Fibroblast of the conjunctiva (primary cell): ENCODE results near the gene NDUFA8.

Experiments
- DNase-seq: peaks from one replicate; pipeline ENCODE4 v3.0.0-alpha.2; 2010; ENCODE audit warnings: low read depth

Gene NDUFA8

DNA sequence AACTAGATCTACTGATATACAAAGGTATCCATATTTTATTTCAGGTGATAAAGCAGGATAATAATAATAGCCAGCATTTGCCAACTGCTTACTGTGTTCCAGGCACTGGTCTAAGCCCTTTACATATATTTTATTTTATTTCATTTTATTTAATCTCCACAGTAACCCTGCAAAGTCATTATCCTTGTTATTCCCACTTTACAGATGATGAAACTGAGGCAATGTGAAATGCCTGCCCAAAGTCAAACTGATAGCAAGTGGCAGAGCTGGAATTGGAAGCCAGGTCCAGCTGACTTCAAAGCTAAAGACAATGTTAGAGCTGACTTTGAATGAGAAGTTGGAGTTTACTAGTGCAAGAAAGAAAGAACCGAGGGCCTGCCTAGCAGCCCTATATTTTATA lies 25.0 kb upstream of the NDUFA8 start:
- no peak for DNase-seq

DNA sequence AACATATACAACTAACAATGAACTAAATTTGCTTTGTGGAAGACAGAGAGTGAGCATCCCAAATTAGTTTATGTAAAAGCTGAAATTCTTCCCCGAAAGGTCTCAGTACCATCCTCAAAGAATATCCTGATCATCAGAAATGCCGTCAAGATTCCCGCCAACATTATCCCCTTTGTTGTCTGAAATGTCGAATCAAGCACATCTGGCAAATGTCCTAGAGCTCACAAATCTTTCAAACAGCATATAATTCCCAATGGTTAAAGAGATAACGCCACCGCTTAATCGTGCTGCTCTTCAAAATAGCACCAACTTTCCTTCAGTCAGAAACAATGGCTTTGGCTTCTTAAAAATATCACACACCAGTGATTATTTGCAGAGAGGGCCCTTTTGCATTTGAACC lies 23.9 kb upstream of the NDUFA8 start:
- DNase-seq = no peak

DNA sequence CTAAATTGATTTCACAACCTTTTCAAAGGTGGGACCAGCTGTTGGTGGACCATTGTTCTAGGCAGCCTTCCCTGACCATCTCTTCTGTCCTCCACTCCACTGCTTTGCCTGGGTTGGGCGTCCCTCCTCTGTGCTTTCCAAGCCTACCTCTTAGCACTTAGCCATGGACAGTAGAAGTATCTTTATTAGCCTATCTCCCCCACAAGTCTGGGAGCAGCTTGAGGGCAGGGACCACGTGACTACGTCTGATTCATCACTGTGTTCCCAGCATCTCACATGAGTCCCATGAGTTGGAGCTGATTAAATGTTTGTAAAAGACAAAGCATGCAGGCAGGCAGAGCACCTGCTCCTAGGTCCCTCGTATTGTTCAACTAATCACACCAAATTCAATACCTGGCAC lies 21.1 kb upstream of the NDUFA8 start:
- peak; percentile 14 for DNase-seq

DNA sequence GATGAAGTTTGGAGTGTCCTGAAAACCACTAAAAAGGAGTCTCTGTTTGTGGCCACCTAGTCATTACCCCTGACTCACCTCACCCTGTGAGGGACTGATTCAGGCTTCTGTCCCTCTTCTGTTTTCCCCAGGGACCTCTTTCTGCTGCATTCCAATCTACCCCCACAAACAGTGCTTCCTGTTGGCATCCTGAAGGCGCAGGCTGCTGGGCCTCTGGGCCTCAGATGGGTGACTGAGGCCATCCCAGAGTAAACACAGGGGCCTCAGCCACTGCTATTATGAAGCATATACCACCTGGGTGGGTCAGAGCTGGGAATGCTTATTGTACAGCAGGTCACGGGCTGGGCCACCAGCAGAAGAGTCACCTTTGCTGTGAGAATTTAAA lies 20.1 kb upstream of the NDUFA8 start:
- DNase-seq = no peak

DNA sequence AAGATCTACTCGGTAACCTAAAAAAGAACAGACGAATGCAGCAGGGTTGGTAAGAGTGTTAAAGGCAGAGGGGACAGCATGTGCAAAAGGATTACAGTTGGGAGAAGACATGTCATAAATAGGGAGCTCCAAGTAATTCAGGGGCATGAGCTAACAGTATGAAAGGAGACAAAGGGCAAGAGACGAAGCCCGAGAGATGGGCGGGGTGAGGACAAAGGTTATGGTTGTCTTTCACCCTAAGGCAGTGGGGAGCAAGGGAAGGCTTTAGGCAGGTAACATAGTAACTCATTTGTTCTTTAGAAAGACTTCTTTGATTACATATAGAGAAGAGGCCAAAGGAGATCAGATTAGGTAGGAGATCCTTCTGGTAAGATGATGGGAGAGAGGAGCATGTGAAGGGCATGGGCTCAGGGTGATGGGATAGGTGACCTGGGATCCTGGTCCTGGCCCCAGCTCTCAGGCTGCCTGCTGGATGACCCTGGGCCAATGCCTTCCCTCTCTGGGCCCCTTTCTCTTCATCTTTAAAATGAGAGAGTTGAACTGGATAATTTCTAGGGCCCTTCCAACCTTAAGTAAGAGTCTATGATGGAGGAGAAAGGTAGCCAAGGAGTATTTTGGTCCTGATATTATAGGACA lies 19.6 kb upstream of the NDUFA8 start:
- DNase-seq = no peak

DNA sequence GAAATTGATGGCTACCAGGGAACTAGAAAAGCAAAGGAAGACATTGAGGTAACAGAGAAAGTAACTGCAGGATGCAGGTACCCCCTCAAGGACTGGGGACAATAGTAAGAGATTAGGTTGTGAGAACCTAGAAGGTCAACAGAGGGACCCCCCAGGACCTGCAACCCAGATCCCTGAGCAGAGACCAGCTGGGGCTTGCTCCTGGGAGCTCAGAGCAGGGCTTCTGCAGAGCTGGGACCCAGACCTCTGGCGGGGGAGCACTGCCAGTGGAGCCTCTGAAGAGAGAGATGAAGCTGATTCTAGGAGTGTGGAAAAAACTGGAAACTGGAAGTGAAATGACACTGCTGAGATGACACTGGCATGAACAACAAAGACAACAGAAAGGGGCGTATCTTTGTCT lies 17.3 kb upstream of the NDUFA8 start:
- DNase-seq = no peak

DNA sequence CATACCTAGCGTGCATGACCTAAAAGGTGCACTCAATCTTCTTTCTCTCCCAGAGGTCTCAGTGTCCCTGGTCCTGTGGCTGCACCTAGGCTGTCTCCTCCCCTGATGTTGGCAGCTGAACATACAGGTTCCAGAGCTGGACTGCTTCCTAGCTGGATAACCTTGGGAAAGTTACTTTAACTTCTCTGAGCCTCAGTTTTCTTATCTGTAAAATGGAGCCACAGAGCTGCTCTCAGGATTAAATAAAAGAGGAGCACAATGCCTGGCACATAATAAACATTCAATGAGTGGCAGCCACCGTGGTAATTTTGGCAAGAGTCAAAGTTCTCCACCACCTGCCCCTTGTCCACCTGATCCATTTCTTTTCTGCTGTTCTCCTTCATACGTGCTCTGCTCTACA lies 14.1 kb upstream of the NDUFA8 start:
- DNase-seq = no peak

DNA sequence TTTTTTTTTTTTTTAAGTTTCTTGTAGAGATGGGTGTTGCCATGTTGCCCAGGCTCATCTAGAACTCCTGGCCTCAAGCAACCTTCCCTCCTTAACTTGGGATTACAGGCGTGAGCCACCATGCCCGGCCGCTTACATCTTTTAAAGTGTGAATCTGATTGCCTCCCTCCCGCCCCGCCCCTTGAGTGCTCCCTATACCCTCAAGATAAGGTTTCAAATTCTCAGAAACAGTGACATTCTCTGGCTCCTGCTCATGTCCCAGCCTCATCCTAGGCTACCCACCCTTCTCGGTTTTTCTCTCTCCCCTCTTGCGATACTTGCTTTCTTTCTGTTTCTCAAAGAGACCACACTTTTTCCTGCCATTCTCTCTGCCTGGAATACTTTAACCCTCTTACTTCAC lies 12.6 kb upstream of the NDUFA8 start:
- no peak for DNase-seq

DNA sequence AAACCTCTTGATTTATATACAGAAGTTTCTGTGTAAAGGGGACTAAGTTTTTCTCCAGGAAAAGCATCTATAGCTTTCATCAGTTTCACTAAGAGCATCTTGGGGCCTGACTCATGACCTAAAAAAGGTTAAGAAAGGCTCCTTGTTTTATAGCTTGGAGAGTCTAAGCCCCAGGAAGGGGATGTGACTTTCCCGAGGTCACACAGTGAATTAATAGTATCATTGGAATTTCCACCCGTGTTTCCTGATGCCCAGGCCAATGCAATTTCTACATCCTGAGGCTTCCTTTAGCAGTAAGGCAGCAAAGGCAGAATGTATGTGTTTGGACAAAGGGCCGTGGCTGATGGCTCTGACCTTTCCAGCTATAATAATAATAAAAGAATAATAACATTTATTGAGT lies 8.8 kb upstream of the NDUFA8 start:
- no peak for DNase-seq

DNA sequence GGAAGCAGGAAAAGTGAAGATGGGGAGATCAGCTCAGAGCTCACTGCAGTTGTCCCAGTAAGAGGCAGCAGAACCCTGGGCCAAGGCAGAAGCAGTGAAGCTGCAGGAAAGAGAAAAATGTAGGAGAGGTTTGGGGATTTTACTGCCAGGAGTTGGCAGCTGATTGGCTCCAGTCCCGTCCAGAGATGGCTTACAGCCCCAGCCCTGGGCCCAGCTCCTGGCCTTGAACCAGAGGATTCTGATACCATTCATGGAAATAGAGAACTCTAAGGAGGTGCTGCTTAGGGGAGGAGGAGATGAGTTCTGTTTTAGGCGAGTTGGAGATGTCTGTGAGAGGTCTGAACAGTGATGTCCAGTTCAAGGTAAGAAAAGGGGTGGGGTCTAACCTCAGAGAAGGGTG lies 4.7 kb upstream of the NDUFA8 start:
- DNase-seq = no peak

DNA sequence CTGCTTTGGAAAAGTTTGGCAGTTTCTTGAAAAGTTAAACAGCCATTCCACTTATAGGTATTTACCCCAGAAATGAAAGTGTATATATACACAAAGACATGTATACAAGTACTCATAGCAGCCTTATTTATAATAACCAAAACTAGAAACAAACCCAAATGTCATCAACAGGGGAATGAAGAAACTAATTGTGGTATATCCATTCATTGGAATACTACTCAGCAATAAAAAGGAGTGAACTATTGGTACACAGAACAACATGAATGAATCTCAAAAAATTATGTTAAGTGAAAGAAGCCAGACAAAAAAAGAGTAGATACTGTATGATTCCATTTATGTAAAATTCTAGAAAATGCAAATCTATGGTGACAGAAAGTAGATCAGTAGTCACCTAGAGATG lies 2.8 kb upstream of the NDUFA8 start:
- DNase-seq = no peak

DNA sequence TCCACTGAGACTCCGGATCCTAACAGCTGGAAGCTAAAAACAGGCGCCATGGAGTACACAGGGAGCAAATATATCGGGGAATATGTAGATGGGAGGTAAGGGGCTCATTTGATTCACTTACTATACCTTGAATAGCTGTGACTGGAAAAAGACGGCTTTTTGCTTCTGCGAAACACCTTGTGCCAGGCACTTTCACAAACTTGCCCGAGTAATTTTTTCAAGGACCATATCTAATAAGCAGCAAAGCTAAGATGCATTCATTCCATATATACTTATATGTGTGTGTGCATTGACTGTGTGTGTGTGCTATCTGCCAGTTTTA lies 307 bp upstream of the NDUFA8 start:
- no peak for DNase-seq

DNA sequence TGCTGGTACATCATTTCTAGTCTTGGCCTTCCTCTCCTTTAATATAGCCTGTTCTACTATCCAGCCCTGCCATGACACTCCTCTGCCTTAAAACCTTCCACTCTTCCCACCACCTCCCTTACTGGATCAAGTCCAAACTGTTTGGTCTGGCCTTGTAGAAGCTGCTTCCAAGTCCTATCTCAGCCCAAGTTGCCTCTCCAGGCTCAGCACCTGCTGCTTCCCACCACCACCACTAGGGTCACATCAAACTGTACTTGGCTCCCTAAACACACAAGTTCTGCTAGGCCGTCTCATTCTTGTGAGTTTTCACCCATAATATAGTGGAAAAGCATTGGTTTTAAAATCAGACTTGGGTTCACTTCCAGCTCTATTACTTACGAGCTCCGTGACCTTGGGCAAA lies 1.4 kb downstream of the NDUFA8 start:
- DNase-seq = peak; percentile 26

DNA sequence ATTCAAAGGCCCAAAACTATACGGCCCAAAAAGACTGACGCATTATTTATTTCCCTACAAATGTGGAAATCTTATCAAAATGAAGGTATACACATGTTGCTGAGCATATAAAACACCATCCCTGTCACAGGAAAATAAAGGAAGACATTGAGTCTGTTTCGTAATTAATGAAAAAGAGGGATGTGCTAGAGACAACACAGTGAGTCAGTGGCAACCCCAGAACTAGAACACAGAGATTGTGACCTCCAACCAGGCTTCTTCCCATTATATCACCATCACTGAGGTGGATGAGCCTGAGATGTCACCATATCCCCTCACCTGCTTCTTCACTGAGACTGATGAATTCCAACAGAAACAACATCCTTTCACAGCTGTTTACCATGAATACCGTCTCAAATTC lies 3.8 kb downstream of the NDUFA8 start:
- no peak for DNase-seq

DNA sequence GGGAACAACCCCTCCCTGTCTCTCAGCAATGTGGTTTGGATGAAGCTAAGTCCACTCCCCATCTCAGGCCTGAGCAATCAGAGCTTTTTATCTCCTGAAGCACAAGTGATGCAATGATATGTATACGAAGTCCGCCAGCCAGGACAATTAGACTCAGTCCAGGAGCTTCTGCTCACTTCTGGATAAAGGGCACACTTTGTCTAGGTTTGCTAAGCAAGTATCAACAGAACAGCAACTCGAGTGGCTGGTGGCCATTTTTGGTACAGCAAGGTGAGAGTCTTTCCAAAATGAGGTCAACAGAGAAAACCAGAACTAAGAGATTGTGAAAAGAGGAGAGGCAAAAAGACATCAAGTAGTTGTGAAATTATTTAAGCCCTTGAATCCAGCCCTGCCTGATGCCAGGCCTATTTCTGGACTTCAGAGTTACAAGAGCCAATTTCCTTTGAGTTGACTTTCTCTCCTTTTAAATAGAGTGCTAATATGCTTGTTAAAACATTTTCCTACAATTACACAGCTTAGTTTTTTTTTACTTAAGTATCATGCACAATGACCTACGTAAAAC lies 8.2 kb downstream of the NDUFA8 start:
- DNase-seq = no peak

DNA sequence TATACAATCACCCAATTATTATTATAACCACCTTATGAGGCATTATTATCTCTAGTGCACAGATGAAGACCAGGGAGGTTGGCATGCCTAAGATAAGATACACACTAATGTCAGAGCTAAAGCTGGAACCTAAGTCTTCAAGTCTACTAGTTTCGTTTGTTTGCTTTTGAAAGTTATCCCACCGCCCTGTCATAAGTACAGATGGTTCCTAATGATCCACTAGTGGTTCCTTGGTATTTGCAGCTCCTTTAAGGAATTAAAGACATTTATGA lies 14.1 kb downstream of the NDUFA8 start:
- DNase-seq = no peak

DNA sequence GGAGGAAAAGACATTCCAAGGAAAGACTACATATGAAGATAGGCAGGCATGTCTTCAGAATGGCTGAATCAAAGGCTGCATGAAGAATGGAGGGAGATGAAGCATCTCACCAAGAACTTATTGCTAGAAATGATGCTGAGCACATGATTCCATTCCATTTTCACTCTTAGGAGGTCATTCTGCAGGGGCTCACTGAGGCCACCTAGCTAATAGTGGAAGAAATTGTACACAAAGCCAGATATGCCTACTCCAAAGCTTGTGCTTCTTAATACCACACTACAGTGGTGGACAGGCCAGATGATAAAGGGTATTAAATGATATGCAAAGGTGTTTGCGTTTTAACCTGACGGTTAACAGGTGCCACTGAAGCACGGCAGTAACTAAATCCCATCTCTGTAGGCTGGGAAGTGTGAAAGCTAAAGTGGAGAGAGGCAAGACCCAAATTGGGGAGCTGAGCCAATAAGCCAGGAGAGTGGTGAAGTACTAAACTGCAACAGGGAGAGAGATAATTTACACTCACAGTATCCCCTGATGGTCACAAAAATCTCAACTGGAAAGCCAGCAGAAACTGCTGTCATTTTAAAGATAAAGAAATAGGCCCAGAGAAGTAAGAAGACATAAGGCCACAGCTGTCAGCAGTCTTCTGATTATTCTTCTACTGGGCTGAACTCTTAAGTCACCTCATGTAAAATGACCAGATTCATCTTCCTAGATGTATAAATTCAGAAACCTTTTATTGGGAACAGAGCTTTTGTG lies 14.6 kb downstream of the NDUFA8 start:
- DNase-seq = no peak

DNA sequence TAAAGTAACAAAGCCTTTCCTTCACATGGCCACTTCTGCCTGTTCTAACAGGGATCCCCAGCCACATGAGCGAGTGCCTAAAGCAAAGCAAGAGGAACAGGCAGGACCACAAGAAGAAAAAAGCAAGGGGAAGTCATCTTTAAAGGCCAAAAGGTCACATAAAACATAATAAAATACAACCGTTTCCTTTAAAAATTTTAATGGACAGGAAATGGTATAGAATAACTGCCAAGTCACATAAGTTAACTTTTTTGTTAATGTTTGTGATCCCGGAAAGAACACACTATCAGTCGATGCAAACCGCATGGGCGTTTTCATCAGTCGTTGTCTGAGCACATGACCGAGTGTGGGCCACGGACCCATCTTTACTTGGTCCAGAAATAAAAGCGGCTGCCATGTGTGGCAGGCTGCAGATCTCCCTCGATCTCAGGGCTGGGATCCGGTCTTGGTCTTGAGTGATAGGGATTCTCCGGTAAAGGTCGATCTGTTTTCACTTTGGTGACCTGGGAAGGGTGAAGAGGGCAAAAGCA lies 15.6 kb downstream of the NDUFA8 start:
- no peak for DNase-seq

DNA sequence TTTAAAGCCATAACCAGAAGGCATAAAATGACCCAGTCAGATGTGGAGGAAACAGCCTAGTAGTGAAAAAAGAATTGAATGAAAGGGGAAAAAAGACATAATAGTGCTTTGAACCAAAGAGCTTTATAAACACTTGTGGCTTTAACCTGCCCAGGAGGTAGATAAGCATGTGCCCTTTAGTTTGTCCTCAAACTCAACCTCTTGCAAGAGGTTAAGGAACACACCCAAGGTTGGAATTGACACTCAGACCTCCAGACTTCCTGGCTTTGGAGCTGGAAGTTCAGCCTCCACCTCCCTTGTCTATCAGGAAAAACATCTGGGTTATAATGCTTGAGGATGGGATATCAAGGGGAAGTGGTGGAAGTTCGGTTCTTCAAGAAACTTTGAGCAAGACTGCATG lies 16.3 kb downstream of the NDUFA8 start:
- no peak for DNase-seq

DNA sequence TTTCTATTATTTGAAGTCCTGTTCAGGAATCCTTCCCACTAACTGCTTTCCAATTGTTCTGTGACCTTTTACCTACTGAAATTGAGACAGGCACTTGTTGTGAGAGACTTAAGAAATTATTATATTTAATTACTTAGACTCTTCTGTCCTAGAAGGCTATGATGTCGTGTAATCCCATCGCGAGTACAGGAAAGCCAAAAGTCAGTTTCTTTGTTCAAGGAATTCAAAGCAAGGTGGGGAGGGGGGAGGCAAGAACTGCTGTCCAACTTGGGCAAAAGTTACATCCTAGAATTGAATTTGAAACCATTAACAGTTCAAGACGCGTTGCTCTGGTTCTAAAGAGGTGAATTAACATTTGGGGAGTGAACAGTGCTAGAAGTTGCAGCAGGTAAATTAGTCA lies 17.9 kb downstream of the NDUFA8 start:
- DNase-seq = no peak

DNA sequence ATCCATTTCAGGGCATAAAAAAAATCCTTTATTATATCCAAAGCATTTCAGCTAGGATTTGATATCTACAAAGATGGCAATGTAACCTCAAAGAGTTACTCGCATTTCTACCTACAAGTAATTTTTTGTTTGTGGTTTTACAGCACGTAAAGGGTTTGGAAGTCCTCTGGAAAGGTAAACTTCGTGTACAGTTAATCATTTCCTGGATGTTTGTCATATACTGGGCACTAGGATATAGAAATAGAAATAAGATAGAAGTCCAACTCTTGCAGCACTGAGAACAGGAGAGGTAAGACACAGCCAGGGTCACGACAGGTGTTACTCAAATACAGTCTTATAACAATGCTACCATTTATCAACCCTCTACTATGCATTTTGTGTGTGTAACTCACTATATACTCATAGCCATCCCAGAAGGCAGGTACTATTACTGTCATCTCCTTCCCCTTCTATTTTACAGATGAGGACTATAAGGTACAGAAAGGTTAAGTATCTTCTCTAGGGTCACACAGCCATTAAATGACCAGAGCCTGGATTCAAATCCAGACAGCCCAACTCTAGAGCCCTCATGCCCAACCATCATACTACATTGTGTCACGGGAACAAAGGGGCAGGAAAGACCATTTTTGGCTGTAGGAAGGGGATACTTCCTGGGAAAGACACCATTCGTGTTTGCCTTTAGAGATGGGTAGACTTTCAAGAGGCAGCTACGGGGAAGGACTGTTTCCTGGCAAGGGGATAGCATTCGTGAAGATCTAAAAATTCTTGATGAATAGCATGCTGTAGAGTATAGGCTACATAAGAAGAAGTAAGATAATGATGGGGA lies 19.0 kb downstream of the NDUFA8 start:
- DNase-seq = no peak

DNA sequence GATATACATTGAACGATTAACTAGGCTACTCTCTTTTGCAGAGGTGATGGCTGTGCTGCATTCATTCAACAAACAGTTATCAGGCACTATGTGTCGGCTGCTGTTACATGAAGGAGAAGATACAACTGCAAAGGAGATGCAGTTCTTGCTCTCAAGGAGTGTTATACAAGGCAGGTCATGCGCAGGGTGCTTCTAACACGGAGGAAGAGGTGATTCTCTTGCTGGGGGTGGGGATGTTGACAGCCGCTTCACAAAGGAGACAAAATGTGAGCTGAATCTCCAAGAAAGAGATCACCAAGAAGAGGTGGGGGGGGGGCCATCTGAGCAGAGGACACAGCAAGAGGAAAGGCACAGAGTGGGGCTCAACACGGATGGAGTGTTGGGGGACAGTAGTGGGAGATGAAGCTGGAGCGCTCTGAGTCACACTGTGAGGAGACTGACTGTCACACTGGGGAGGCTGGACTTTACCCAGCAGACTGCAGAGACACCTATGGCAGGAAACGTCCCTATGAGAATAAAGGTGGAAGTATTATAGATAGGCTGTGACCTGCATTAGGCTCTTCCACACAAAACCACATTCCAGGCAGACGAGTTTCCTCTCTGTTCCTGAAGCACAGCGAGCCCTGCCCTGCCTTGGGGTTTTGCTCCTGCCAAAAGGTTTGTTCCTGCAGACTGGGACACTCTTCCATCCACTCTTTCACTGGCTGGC lies 20.9 kb downstream of the NDUFA8 start:
- DNase-seq = no peak

DNA sequence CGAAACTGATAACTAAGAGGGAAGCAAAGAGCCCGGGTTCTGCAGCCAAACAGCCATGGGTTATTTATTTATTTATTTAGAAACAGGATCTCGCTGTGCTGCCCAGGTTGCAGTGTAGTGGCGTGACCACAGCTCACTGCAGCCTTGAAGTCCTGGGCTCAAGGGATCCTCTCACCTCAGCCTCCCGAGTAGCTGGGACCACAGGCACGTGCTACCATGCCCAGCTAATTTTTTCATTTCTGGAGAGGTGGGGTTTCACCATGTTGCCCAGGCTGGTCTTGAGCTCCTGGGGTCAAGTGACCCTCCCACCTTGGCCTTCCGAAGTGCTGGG lies 24.1 kb downstream of the NDUFA8 start:
- no peak for DNase-seq
